GM12872 (cell line): ENCODE measurements around the gene UNC5A.

ENCODE experiments used
- TF ChIP-seq, protein P1 (sequence below): IDR thresholded peaks from 3 replicates; pipeline ENCODE4 v1.5.1; 2011; ENCODE audit warnings: low read depth, mild to moderate bottlenecking, low read length, moderate library complexity; ENCODE audit not compliant: insufficient read depth

Gene UNC5A

DNA sequence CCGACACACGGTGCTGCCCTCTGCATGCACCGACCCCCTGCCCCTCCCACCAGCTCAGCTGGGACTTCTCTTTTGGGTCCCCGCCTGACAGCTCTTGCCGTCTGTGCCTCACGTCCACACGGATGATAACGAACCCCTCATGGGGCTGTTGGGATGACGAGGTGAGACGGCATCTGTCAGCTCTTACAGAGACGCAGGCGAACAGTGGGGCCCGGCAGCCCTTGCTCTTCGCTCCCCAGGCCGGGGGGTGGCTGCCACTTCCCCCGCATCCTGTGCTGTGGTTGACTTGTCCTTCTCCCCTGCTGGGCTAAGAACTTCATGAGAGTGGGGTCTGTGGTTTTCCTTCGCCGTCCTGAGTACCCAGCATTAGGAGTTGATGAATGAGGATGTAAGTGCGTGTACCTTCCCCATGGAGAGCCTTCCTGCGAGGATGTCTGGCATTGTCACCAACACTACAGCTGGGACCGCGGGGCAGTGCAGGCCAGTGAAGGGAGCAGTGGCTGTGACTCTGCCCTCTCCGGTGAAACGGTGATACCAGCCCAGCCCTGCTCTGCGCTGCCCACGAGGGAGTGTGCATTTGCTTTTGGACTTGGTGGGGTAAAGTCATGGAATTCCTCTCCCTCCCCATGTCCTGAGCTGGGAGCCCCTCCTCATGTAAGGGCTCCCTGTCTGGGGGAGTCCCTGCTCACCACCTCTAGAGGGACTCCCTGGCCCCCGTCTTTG, 65.6 kb downstream of the UNC5A start:
- TF ChIP-seq, protein P1, sequence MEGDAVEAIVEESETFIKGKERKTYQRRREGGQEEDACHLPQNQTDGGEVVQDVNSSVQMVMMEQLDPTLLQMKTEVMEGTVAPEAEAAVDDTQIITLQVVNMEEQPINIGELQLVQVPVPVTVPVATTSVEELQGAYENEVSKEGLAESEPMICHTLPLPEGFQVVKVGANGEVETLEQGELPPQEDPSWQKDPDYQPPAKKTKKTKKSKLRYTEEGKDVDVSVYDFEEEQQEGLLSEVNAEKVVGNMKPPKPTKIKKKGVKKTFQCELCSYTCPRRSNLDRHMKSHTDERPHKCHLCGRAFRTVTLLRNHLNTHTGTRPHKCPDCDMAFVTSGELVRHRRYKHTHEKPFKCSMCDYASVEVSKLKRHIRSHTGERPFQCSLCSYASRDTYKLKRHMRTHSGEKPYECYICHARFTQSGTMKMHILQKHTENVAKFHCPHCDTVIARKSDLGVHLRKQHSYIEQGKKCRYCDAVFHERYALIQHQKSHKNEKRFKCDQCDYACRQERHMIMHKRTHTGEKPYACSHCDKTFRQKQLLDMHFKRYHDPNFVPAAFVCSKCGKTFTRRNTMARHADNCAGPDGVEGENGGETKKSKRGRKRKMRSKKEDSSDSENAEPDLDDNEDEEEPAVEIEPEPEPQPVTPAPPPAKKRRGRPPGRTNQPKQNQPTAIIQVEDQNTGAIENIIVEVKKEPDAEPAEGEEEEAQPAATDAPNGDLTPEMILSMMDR: no peak

DNA sequence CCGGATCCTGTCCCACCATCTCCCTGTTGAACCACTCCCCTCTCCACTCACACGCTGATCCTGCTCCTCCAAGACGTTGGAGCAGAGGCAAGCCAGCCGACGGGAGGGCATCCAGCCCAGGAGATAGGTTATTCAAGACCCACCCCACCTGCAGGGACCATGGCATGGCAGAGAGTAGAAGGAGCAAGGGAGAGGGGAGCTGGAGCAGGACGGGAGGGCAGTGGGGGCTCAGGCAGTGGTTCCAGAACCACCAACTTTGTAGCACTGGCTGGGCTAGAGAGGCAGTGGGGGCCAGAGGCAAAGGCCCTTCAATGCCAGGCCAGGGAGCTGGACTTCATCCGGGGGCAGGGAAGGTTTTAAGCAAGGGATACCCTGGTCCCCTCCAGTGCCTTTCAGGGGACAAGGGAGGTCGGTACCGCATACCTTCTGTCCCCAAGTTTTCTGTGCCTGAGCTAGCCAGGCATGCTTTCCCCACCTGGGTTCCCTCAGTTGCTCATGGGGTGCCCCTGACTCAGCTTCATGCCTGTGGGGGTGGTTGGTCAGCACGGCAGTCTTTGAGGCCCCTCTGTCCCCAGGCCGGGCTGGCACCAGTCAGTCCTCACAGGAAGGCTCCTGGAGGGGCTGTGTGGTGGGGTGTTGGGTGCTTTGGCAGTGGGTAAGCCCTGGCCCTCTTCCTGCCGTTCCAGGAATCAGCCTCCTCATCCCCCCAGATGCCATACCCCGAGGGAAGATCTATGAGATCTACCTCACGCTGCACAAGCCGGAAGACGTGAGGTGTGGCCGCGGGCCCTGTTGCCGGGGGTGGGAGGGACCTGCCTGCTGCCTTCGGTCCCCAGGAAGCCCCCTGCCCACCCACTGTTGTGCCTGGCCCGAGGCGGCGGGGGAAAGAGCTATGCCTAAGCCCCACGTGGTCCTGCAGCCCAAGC, 66.4 kb downstream of the UNC5A start:
- TF ChIP-seq, protein P1: no peak

DNA sequence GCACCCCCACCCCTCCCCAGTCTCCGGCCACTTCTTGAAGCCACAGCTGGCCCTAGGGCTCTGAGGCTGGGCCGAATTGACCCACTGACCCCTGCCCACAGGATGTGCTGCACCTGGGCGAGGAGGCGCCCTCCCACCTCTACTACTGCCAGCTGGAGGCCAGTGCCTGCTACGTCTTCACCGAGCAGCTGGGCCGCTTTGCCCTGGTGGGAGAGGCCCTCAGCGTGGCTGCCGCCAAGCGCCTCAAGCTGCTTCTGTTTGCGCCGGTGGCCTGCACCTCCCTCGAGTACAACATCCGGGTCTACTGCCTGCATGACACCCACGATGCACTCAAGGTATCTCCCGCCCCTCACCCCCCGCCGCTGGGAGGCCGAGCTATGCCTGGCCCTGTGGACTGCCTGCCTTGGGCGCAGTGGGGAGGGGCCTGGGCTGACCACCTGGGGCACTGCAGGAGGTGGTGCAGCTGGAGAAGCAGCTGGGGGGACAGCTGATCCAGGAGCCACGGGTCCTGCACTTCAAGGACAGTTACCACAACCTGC, 67.5 kb downstream of the UNC5A start:
- TF ChIP-seq, protein P1: no peak

DNA sequence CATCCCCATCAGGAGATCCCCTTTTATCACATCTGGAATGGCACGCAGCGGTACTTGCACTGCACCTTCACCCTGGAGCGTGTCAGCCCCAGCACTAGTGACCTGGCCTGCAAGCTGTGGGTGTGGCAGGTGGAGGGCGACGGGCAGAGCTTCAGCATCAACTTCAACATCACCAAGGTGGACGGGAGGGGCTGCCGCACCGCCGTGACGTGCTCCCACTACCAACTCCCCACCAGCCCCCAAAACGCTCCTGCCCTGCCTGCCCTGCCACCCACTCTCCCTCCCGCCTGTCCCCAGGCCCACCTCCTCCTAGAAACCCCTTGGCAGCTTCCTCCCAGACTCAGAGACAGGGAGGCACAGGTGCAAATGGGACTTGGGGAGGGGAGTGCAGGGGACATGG, 68.1 kb downstream of the UNC5A start:
- TF ChIP-seq, protein P1: no peak

DNA sequence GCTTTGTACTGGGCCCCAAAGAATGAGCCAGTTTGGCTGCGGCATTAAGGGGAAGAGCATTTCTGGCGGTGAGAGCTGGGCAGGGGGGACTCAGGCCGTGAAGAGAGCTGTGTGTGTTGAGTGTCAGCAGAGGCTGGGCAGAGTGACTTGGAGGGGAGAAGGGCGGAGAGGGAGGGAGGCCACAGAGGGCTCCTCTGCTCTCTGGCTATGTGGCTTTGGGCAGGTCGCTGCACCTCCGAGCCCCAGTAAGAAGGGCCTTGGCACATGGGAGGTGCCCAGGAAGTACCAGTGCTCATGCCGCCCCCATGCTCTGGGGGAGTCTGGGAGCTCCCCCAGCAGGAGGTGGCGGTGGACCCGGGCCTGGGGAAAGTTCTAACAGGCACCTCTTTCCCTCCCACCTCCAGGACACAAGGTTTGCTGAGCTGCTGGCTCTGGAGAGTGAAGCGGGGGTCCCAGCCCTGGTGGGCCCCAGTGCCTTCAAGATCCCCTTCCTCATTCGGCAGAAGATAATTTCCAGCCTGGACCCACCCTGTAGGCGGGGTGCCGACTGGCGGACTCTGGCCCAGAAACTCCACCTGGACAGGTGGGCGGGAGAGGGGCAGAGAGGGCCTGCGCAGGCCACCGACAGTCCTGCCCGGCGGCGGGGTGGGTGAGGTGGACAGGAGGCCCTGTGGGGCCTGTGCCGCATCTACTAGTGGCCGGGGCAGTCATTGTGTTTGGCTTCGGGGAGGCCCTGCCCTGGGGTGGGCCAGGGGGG, 68.7 kb downstream of the UNC5A start:
- TF ChIP-seq, protein P1: no peak

DNA sequence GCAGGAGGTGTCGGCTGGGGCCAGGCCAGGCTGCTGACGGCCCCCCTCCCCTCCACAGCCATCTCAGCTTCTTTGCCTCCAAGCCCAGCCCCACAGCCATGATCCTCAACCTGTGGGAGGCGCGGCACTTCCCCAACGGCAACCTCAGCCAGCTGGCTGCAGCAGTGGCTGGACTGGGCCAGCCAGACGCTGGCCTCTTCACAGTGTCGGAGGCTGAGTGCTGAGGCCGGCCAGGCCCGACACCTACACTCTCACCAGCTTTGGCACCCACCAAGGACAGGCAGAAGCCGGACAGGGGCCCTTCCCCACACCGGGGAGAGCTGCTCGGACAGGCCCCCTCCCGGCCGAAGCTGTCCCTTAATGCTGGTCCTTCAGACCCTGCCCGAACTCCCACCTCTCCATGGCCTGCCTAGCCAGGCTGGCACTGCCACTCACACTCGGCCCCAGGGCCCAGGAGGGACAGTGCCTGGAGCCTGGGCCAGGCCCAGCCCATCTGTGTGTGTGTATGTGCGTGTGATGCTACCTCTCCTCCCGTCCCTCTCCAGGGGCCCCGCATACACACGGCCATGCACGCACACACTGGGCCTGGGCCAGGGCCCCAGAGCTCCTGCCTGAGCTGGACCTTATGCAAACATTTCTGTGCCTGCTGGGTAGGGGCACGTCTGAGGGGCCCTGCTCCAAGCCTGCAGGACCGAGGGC, 69.5 kb downstream of the UNC5A start:
- TF ChIP-seq, protein P1: no peak
